ENCODE results near the gene TMIGD2.

DNA sequence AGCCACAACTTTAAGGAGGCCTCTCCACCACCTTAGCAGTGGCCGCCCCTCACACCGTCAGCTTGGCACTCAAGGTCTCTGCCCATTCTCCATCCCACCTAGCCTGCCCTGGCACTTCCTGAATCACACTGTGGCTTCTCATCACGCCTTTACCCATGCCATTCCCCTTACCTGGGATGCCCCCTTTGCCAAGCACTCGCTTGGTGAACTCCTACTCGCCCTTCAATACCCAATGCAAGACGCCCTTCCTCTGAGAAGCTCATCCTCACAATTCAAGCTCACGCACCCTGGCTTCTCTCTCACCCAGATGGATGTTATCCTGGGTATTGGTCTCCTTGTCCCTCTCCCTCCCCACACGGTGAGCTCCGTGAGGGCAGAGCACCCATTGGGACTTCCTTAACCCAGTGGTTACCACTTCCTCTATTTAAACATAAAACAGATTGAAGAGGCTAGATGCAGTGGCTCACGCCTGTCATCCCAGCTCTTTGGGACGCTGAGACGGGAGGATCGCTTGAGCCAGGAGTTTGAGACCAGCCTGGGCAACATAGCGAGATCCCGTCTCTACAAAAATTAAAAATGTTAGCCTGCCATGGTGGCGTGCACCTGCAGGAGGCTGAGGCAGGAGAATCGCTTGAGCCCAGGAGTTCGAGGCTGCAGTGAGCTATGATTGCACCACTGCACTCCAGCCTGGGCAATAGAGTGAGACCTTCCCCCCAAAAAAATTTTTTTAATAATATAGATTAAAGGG, 35.8 kb downstream of the TMIGD2 start:
- TF ChIP-seq, protein P1, sequence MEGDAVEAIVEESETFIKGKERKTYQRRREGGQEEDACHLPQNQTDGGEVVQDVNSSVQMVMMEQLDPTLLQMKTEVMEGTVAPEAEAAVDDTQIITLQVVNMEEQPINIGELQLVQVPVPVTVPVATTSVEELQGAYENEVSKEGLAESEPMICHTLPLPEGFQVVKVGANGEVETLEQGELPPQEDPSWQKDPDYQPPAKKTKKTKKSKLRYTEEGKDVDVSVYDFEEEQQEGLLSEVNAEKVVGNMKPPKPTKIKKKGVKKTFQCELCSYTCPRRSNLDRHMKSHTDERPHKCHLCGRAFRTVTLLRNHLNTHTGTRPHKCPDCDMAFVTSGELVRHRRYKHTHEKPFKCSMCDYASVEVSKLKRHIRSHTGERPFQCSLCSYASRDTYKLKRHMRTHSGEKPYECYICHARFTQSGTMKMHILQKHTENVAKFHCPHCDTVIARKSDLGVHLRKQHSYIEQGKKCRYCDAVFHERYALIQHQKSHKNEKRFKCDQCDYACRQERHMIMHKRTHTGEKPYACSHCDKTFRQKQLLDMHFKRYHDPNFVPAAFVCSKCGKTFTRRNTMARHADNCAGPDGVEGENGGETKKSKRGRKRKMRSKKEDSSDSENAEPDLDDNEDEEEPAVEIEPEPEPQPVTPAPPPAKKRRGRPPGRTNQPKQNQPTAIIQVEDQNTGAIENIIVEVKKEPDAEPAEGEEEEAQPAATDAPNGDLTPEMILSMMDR (conservative IDR thresholded peaks at IDR 0.05 in 1 of 2, IDR thresholded peaks at IDR 0.05 in 1 of 2; ENCODE audit: extremely low read depth in 1 of 2, insufficient read depth in 1 of 2, low read depth in 1 of 2, low read length in 2 of 2): no peak
- TF ChIP-seq EZH2 (IDR thresholded peaks at IDR 0.05; ENCODE audit: borderline replicate concordance, low read length): no peak
